ENCODE data around the gene PORCN. TPM values are rescaled to one million over a fixed set of nuclear protein-coding genes. Genes with fewer than 3 reads are reported as not detected.

The PORCN gene
- total RNA-seq, 6 donors from 2014 or later = 10.0 to 53.4 (median 14.3) TPM

DNA sequence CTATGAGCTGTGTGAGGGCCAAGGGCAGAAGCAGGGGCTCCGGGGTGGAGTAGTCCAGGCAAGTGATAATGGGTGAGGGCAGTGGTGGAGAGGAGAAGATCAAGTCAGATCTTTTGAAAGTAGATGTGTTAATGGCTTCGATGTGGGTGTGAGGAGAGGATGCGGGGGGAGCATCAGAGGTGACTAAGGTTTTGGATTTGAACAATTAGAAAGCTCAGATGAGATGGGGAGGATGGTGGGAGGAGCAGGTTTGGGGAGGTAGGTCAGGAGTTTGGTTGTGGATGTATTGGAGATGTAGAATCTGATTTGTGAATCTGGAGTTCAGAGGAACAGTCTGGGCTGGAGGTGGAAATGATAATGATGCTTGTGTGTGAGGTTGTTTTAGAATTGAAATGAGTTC, 28.2 kb upstream of the PORCN start:
- no peak overlapping the region for H3K4me3 ChIP-seq
- no peak for TF ChIP-seq POLR2A (IDR thresholded peaks at IDR 0.05)
- no peak for TF ChIP-seq EP300 (IDR thresholded peaks at IDR 0.05)
- TF ChIP-seq, protein P1, sequence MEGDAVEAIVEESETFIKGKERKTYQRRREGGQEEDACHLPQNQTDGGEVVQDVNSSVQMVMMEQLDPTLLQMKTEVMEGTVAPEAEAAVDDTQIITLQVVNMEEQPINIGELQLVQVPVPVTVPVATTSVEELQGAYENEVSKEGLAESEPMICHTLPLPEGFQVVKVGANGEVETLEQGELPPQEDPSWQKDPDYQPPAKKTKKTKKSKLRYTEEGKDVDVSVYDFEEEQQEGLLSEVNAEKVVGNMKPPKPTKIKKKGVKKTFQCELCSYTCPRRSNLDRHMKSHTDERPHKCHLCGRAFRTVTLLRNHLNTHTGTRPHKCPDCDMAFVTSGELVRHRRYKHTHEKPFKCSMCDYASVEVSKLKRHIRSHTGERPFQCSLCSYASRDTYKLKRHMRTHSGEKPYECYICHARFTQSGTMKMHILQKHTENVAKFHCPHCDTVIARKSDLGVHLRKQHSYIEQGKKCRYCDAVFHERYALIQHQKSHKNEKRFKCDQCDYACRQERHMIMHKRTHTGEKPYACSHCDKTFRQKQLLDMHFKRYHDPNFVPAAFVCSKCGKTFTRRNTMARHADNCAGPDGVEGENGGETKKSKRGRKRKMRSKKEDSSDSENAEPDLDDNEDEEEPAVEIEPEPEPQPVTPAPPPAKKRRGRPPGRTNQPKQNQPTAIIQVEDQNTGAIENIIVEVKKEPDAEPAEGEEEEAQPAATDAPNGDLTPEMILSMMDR (IDR thresholded peaks at IDR 0.05) = no peak
- H3K36me3 ChIP-seq = peaks cover 0 to 42% (median 14%) of the 10 kb centered on the region in 4 donors
- WGBS, 2 donors = 92 to 93% methylated on average over 3 of the region's 3 CpGs
- H3K4me1 ChIP-seq = peaks cover 0 to 7% (median 0%) of the 10 kb centered on the region in 4 donors
- no peak for DNase-seq
- no peak for ATAC-seq (ENCODE audit: low FRiP score in 2 of 2)
- H3K27ac ChIP-seq = no peak overlapping the region
- no peaks in the 10 kb centered on the region for H3K9me3 ChIP-seq
- no peaks in the 10 kb centered on the region for H3K27me3 ChIP-seq

DNA sequence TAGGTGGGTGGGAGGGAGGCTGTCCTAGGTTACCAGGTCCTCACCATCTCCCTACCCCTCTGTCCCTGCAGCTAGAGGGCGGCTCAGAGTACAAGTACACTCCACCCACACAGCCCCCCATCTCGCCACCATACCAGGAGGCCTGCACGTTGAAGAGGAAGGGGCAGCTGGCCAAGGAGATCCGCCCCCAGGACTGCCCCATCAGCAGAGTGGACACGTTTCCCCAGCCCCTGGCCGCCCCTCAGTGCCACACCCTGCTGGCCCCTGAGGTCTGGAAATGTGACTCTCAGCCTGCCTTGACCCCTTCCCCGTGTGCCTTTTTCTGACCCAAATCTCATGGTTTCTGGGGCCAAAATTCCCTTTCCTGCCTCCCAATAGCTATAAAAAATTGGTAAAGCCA, 26.3 kb upstream of the PORCN start:
- TF ChIP-seq, protein P1 (IDR thresholded peaks at IDR 0.05) = no peak
- TF ChIP-seq POLR2AphosphoS5 (IDR thresholded peaks at IDR 0.05) (no peak), POLR2A (IDR thresholded peaks at IDR 0.05) (no peak), EP300 (IDR thresholded peaks at IDR 0.05) (no peak)
- no peak overlapping the region for H3K4me3 ChIP-seq
- DNase-seq (no peak), ATAC-seq (ENCODE audit: low FRiP score in 2 of 2) (no peak)
- H3K27me3 ChIP-seq = no peaks in the 10 kb centered on the region
- H3K9me3 ChIP-seq = no peaks in the 10 kb centered on the region
- no peaks in the 10 kb centered on the region for H3K4me1 ChIP-seq
- H3K36me3 ChIP-seq = peaks cover 0 to 42% (median 14%) of the 10 kb centered on the region in 4 donors
- 80 to 84% methylated on average over 1 to 7 of the region's 7 CpGs for WGBS, 2 donors
- H3K27ac ChIP-seq = no peak overlapping the region

- Histone ChIP-seq H3K4me3 (no peak overlapping the region), H3K36me3 (peaks cover 0 to 22% (median 5%) of the 10 kb centered on the region in 4 donors), H3K27ac (no peak overlapping the region), H3K27me3 (no peaks in the 10 kb centered on the region), H3K4me1 (no peaks in the 10 kb centered on the region), H3K9me3 (peaks cover 0 to 4% (median 0%) of the 10 kb centered on the region in 4 donors)
- WGBS, 2 donors = 71 to 77% methylated on average over 4 to 9 of the region's 10 CpGs
- TF ChIP-seq, protein P1 (IDR thresholded peaks at IDR 0.05) = no peak
- TF ChIP-seq POLR2A (IDR thresholded peaks at IDR 0.05) (no peak), POLR2AphosphoS5 (IDR thresholded peaks at IDR 0.05) (no peak), EP300 (IDR thresholded peaks at IDR 0.05) (no peak)
- ATAC-seq (ENCODE audit: low FRiP score in 2 of 2) = peak; percentile 67 to 89
- DNase-seq = no peak
These were observed 21.4 kb upstream of the PORCN start for GRCh38 chrX:48487362-48487798.

DNA sequence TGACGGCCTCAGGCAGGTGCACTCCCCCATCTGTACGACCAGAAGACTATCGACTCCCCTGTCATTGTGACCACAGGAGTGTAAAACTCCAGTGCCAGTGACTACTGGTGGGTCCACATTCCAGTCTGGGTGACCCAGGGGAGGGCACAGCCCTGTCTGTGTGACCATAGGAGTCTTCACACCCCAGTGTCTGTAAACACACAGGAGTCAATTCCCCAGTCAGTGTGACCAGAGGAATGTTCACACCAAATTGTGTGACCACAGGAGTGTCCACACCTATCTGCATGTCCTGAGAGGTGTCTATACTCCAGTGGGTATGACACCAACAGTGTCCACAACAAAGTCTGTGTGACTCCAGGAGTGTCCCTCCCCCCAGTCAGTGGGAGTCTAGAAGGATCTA, 20.8 kb upstream of the PORCN start:
- peaks cover 0 to 4% (median 0%) of the 10 kb centered on the region in 4 donors for H3K9me3 ChIP-seq
- no peak for TF ChIP-seq POLR2AphosphoS5 (IDR thresholded peaks at IDR 0.05)
- no peak for TF ChIP-seq EP300 (IDR thresholded peaks at IDR 0.05)
- no peak for TF ChIP-seq POLR2A (IDR thresholded peaks at IDR 0.05)
- TF ChIP-seq, protein P1 (IDR thresholded peaks at IDR 0.05) = no peak
- H3K27ac ChIP-seq = no peak overlapping the region
- peaks cover 0 to 15% (median 3%) of the 10 kb centered on the region in 4 donors for H3K36me3 ChIP-seq
- ATAC-seq (ENCODE audit: low FRiP score in 2 of 2) (no peak), DNase-seq (no peak)
- H3K4me3 ChIP-seq = no peak overlapping the region
- 97% methylated on average over 3 of the region's 3 CpGs; no CpG with 5 or more reads in 1 of the 2 donors for WGBS, 2 donors
- no peaks in the 10 kb centered on the region for H3K27me3 ChIP-seq
- H3K4me1 ChIP-seq = no peaks in the 10 kb centered on the region

DNA sequence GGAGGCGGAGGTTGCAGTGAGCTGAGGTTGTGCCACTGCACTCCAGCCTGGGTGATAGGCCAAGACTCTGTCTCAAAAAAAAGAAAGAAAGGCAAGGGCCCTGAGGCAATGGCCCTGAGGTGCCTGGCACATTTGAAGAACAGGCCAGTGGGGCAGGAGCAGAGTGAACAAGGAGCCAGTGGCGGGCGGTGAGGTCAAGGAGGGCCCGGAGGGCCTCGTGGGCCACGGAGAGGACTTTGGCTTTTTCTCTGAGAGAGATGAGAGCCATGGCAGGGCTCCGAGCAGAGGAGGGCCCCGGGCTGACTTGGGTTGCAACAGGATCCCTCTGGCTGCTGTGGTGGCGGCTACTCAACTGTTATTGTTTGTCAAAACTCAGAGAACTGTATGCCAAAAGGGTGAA, 19.5 kb upstream of the PORCN start:
- Histone ChIP-seq H3K27ac (no peak overlapping the region), H3K4me3 (no peak overlapping the region), H3K4me1 (no peaks in the 10 kb centered on the region), H3K9me3 (peaks cover 0 to 4% (median 0%) of the 10 kb centered on the region in 4 donors), H3K36me3 (peaks cover 0 to 4% (median 0%) of the 10 kb centered on the region in 4 donors), H3K27me3 (no peaks in the 10 kb centered on the region)
- TF ChIP-seq POLR2A (IDR thresholded peaks at IDR 0.05) = no peak
- TF ChIP-seq, protein P1 (IDR thresholded peaks at IDR 0.05) = no peak
- no peak for TF ChIP-seq EP300 (IDR thresholded peaks at IDR 0.05)
- no peak for TF ChIP-seq POLR2AphosphoS5 (IDR thresholded peaks at IDR 0.05)
- DNase-seq (no peak), ATAC-seq (ENCODE audit: low FRiP score in 2 of 2) (no peak)
- WGBS, 2 donors = 81 to 94% methylated on average over 8 to 9 of the region's 9 CpGs
